Right lobe of liver (tissue), 6 donors: Measurements from ENCODE around the gene NOS1AP. TPM values are rescaled to one million over a fixed set of nuclear protein-coding genes. Genes with fewer than 3 reads are reported as not detected.

ENCODE experiments used
- ATAC-seq, 4 donors: fragments of 200-7000 bp; cut with Tn5 transposase; one replicate each; pipeline ENCODE4 v1.9.1; 2020; ENCODE audit warnings: mild to moderate bottlenecking in 4 of 4, moderate library complexity in 4 of 4
- DNase-seq, 3 donors: peaks; one replicate each; pipeline ENCODE4 v3.0.0-alpha.2; 2020
- H3K27ac ChIP-seq, 3 donors: fragments of 200-600 bp; one replicate each; pipeline ENCODE4 v1.8.0; 2022
- H3K27me3 ChIP-seq, 2 donors: fragments of 200-600 bp; one replicate each; pipeline ENCODE4 v1.8.0; 2022
- H3K36me3 ChIP-seq, 4 donors: fragments of 200-600 bp; sonication (generic) in 1 of 4; one replicate each; pipeline versions ENCODE4 v1.5.1 to v1.8.0; 2017 to 2022; ENCODE audit warnings: control low read depth in 1 of 4
- H3K4me1 ChIP-seq, 4 donors: fragments of 200-600 bp; sonication (generic) in 1 of 4; one replicate each; pipeline versions ENCODE4 v1.5.1 to v1.8.0; 2017 to 2022; ENCODE audit warnings: control low read depth in 1 of 4
- H3K4me3 ChIP-seq, 3 donors: fragments of 200-600 bp; one replicate each; pipeline ENCODE4 v1.8.0; 2022
- H3K9me3 ChIP-seq, 4 donors: fragments of 200-600 bp; sonication (generic) in 1 of 4; one replicate each; pipeline versions ENCODE4 v1.5.1 to v1.8.0; 2017 to 2022; ENCODE audit warnings: control low read depth in 1 of 4
- POLR2A ChIP-seq: fragments of 450-650 bp; IDR thresholded peaks from one replicate; pipeline ENCODE4 v1.6.1; 2017; ENCODE audit warnings: antibody characterized with exemption, mild to moderate bottlenecking
- WGBS: methylation state at CpG from one replicate; pipeline ENCODE4 v1.1.6; 2018; ENCODE audit warnings: low coverage, low lambda C conversion rate; ENCODE audit not compliant: insufficient coverage; ENCODE audit errors: missing lambda C conversion rate; 5-methylcytosine and 5-hydroxymethylcytosine counted together
- intact Hi-C, 2 donors: fragments of 100-400 bp; cut with DNase I; formaldehyde crosslinking; loops; one replicate each; pipeline versions ENCODE4 v1.11.2 to v1.14.1; 2022
- total RNA-seq, 6 experiments: library from RNA; depleted of rRNA in 2 of 6; stranded (reverse); fragments of >200 nt in 2 of 6; fragmentation: NEBNext Ultra II Directional in 3 of 6; extraction: Animal tissue kit (Norgen Biotek cat#: 25700) in 3 of 6; gene quantifications; one replicate each; pipeline versions ENCODE4 v1.1.0 to v1.2.4, GENCODE V29; 2016 to 2023
- TF ChIP-seq, protein P1 (sequence below), 4 donors: fragments of 200-600 bp in 3 of 4; fragments of 450-650 bp in 1 of 4; IDR thresholded peaks; one replicate each; pipeline versions ENCODE4 v1.5.1 to v1.8.0; 2016 to 2022; ENCODE audit warnings: antibody characterized with exemption in 4 of 4, mild to moderate bottlenecking in 2 of 4
- donor health status: DM: no; HTN: yes; CAD: no.
- donor health status: DM: no; HTN: no; CAD: no.
- donor health status: DM: no; HTN: no; CAD: no.
- donor health status: DM: no; HTN: yes; CAD: no.
- donor health status: DM: no; HTN: yes; CAD: no.

Gene NOS1AP
- total RNA-seq, 6 experiments from 2014 or later, result 4.7 to 24.8 (median 11.6) TPM

DNA sequence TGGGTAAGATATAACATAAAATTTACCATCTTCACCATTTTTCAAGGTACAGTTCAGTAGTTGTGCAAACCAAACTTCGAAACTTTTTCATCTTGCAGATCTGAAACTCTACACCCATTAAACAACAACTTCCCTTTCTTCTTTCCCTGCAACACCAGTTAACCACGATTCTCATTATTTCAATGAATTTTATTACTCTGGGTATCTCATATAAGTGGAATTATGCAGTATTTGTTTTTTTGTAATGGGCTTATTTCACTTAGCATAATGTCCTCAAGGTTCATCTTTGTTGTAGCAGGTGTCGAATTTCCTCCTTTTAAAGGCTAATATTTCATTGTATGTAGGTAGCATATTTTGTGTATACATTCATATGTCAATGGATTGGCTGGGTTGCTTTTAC, 161.0 kb downstream of the NOS1AP start:
- ATAC-seq, result no peak
- Histone ChIP-seq H3K27ac (peak overlapping the region in 1 of 3 donors; percentile 84), H3K9me3 (no peaks in the 10 kb centered on the region), H3K27me3 (no peaks in the 10 kb centered on the region), H3K4me1 (peaks cover 0 to 55% (median 24%) of the 10 kb centered on the region in 4 donors), H3K4me3 (no peak overlapping the region), H3K36me3 (no peaks in the 10 kb centered on the region)
- intact Hi-C loops, result no loop called here
- no peak for DNase-seq
- 56% methylated on average over 3 of the region's 3 CpGs for WGBS
- TF ChIP-seq, protein P1, sequence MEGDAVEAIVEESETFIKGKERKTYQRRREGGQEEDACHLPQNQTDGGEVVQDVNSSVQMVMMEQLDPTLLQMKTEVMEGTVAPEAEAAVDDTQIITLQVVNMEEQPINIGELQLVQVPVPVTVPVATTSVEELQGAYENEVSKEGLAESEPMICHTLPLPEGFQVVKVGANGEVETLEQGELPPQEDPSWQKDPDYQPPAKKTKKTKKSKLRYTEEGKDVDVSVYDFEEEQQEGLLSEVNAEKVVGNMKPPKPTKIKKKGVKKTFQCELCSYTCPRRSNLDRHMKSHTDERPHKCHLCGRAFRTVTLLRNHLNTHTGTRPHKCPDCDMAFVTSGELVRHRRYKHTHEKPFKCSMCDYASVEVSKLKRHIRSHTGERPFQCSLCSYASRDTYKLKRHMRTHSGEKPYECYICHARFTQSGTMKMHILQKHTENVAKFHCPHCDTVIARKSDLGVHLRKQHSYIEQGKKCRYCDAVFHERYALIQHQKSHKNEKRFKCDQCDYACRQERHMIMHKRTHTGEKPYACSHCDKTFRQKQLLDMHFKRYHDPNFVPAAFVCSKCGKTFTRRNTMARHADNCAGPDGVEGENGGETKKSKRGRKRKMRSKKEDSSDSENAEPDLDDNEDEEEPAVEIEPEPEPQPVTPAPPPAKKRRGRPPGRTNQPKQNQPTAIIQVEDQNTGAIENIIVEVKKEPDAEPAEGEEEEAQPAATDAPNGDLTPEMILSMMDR (IDR thresholded peaks at IDR 0.05), result no peak
- TF ChIP-seq POLR2A, result no peak

DNA sequence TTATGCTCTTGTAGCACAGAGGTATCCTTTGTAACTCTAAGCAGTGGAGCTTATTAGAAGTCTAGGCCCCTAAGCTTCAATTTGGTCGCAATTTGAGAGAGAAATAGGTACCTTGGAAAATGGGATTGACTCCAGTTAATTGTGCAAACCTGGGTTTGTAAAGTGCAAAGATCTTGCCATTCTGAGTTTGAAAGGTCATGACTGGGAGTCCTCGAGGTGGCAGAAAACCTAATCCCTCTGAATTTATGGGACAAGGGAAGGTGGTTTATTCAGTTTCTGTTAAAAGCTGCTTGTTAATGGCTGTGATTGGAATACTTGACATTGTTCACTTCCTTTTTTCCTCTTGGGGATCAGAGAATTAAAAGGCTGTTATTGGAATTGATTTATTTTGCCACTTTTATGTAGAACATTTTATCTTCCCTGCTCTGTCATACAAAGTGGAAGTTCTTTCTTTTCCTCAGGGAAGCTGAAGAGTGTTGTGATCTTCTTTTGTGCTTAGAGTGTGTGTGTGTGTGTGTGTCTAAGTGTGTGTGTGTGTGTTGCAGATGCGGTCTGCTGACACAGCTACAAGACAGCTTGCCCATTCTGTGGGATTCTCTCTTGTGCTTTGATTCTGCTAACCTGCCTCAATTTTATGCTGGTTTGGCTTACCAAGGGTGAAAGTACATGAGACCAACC, 162.7 kb downstream of the NOS1AP start:
- WGBS, result 22% methylated on average over 3 of the region's 3 CpGs
- Histone ChIP-seq H3K27ac (peak overlapping the region in 2 of 3 donors; percentile 27 to 84), H3K27me3 (no peaks in the 10 kb centered on the region), H3K4me1 (peaks cover 0 to 72% (median 31%) of the 10 kb centered on the region in 4 donors), H3K4me3 (no peak overlapping the region), H3K9me3 (no peaks in the 10 kb centered on the region), H3K36me3 (no peaks in the 10 kb centered on the region)
- no peak for TF ChIP-seq POLR2A
- TF ChIP-seq, protein P1 (IDR thresholded peaks at IDR 0.05), result no peak
- intact Hi-C loops, result no loop called here
- DNase-seq, result no peak
- ATAC-seq, result peak; percentile 51 to 71 (median 62)

DNA sequence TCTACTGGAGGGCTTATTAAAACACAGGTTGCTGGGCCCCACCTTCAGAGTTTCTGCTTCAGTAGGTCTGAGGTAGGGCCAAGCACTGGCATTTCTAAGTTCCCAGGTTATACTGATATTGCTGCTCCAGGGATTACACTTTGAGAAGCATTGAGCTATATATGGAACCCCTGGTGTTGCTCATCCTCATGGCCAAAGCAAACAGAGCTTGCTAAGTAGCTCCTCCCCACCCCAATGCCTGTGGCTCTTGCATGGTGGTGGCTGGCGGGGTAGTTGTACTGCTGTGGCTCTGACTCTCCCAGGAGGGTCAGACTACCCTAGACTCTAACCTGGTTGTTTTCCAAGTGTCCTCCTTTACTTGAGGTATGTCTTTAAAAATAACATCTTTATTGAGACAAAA, 163.6 kb downstream of the NOS1AP start:
- TF ChIP-seq, protein P1 (IDR thresholded peaks at IDR 0.05), result no peak
- TF ChIP-seq POLR2A, result no peak

DNA sequence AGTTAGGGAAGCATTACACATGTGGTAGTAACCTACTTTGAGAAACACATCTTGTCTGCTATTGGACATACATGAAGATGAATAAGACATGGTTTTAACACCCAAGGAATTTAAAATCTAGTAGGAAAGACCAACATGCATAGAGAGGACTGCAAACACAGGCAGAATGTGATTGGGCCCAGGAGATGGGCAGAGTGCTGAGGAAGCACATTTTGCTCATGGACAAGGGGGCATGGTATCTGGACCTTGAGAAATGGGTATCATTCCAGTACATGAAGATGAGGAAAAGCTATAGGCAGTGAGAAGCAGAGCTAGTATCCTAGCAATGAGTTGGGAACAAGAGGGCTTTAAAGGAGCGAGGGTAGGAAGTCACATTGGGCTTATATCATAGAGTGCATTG, 164.4 kb downstream of the NOS1AP start:
- intact Hi-C loops, result no loop called here
- peaks cover 0 to 79% (median 31%) of the 10 kb centered on the region in 4 donors for H3K4me1 ChIP-seq
- DNase-seq, result no peak
- no peaks in the 10 kb centered on the region for H3K27me3 ChIP-seq
- TF ChIP-seq POLR2A, result no peak
- TF ChIP-seq, protein P1 (IDR thresholded peaks at IDR 0.05), result no peak
- no peaks in the 10 kb centered on the region for H3K36me3 ChIP-seq
- 80% methylated on average over 1 of the region's 1 CpG for WGBS
- H3K9me3 ChIP-seq, result no peaks in the 10 kb centered on the region
- H3K27ac ChIP-seq, result peak overlapping the region in 1 of 3 donors; percentile 84
- no peak overlapping the region for H3K4me3 ChIP-seq
- ATAC-seq, result no peak

More for the DNA sequence above, 163.6 kb downstream of the NOS1AP start:
- H3K27ac ChIP-seq, result peak overlapping the region in 2 of 3 donors; percentile 27 to 84
- intact Hi-C loops, result no loop called here
- H3K27me3 ChIP-seq, result no peaks in the 10 kb centered on the region
- no peak for DNase-seq
- H3K36me3 ChIP-seq, result no peaks in the 10 kb centered on the region
- WGBS, result 88% methylated on average over 1 of the region's 1 CpG
- ATAC-seq, result peak in 2 of 4 donors; percentile 5 to 14
- peaks cover 0 to 79% (median 31%) of the 10 kb centered on the region in 4 donors for H3K4me1 ChIP-seq
- no peaks in the 10 kb centered on the region for H3K9me3 ChIP-seq
- no peak overlapping the region for H3K4me3 ChIP-seq
